ENCODE results near the gene MAP2. TPM values are rescaled to one million over a fixed set of nuclear protein-coding genes. Genes with fewer than 3 reads are reported as not detected.

The MAP2 gene
- total RNA-seq, 2 experiments from 2014 or later = 0.10 TPM; not detected in 1

DNA sequence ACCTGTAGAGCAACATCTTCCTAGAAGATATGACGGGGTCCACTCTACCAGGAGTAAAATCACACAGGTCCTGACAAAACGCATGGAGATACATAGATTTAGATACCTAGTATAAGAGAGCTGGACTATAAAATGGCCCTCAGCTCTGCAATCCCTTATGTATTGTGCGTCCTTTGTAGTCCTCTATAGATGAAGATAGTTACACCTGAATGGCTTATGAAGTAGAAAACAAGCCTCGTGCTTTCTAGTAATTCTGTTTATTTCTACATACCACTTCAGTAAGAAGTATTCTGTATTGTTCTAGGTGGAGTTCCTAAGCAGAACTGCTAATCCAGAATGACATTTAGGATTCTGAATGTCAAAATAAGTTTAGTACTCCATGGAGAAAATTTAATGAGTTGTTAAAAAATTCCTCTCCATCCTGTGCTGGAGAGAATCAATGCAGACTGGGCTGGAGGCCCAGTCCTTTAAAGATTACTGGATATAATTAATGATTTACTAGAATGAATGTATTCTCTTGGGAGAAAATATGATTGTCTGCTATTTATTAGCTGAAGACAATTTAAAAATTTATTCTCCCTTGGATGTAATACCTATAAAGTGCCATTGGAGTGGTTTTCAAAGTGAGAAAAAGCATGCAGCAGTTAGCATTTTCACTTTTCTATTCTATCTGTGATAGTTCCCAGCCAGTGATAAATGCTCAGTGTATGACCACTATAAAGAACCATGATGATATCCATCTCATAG lies 200.5 kb downstream of the MAP2 start:
- DNase-seq (ENCODE audit: low spot score) = no peak
- no peak for TF ChIP-seq EZH2phosphoT487 (IDR thresholded peaks at IDR 0.05; ENCODE audit: borderline replicate concordance, low read depth, low read length)
- no peak for TF ChIP-seq CTCF (conservative IDR thresholded peaks at IDR 0.05; ENCODE audit: low read length)
- no peaks in the 10 kb centered on the region for H3K9me3 ChIP-seq (ENCODE audit: low read length)
- H3K79me2 ChIP-seq (ENCODE audit: insufficient read depth, low read depth, low read length) = no peaks in the 10 kb centered on the region
- H3K9me2 ChIP-seq (ENCODE audit: insufficient read depth, low read length) = no peaks in the 10 kb centered on the region
- ChIA-PET CTCF (ENCODE audit: unreplicated experiment) (no interaction called here), POLR2A (interaction anchor here (1.4 kb wide), 1 partner anchor 18 kb away, joined by 3 read pairs; no protein-coding TSS in a partner anchor)
- intact Hi-C loops (cut with micrococcal nuclease; ENCODE audit: unreplicated experiment) = no loop called here
- no peak overlapping the region for H3K27ac ChIP-seq (ENCODE audit: low read depth, low read length, poor library complexity, severe bottlenecking)
- H4K20me1 ChIP-seq (ENCODE audit: insufficient read depth, low read length) = no peaks in the 10 kb centered on the region
- H3K4me1 ChIP-seq (ENCODE audit: insufficient read depth, low read length, poor library complexity, severe bottlenecking) = no peaks in the 10 kb centered on the region
- no peak overlapping the region for H3K4me3 ChIP-seq (ENCODE audit: low read depth, low read length, poor library complexity, severe bottlenecking)
- no peak overlapping the region for H2AFZ ChIP-seq (ENCODE audit: low read length)
- no peaks in the 10 kb centered on the region for H3K36me3 ChIP-seq (ENCODE audit: insufficient read depth, low read length)
- H3K4me2 ChIP-seq (ENCODE audit: low read length) = no peak overlapping the region
- no TSS peak for BruUV-seq (replicated peaks)

GRCh38 chr2:209629597-209629996 lies 205.8 kb downstream of the MAP2 start:
- no peak overlapping the region for H3K27ac ChIP-seq (ENCODE audit: low read depth, low read length, poor library complexity, severe bottlenecking)
- no peak overlapping the region for H3K4me3 ChIP-seq (ENCODE audit: low read depth, low read length, poor library complexity, severe bottlenecking)
- DNase-seq (ENCODE audit: low spot score) = no peak
- H3K9me2 ChIP-seq (ENCODE audit: insufficient read depth, low read length) = no peaks in the 10 kb centered on the region
- no peak overlapping the region for H3K4me2 ChIP-seq (ENCODE audit: low read length)
- no peaks in the 10 kb centered on the region for H3K36me3 ChIP-seq (ENCODE audit: insufficient read depth, low read length)
- ChIA-PET CTCF (ENCODE audit: unreplicated experiment) (interaction anchor here (0.6 kb wide), 1 partner anchor 57 kb away, joined by 3 read pairs; no protein-coding TSS in a partner anchor), POLR2A (no interaction called here)
- intact Hi-C loops (cut with micrococcal nuclease; ENCODE audit: unreplicated experiment) = no loop called here
- no peaks in the 10 kb centered on the region for H3K79me2 ChIP-seq (ENCODE audit: insufficient read depth, low read depth, low read length)
- H3K4me1 ChIP-seq (ENCODE audit: insufficient read depth, low read length, poor library complexity, severe bottlenecking) = no peaks in the 10 kb centered on the region
- BruUV-seq (replicated peaks) = no TSS peak
- H4K20me1 ChIP-seq (ENCODE audit: insufficient read depth, low read length) = no peaks in the 10 kb centered on the region
- H3K9me3 ChIP-seq (ENCODE audit: low read length) = no peaks in the 10 kb centered on the region
- TF ChIP-seq CTCF (conservative IDR thresholded peaks at IDR 0.05; ENCODE audit: low read length) = no peak
- no peak for TF ChIP-seq EZH2phosphoT487 (IDR thresholded peaks at IDR 0.05; ENCODE audit: borderline replicate concordance, low read depth, low read length)
- no peak overlapping the region for H2AFZ ChIP-seq (ENCODE audit: low read length)

DNA sequence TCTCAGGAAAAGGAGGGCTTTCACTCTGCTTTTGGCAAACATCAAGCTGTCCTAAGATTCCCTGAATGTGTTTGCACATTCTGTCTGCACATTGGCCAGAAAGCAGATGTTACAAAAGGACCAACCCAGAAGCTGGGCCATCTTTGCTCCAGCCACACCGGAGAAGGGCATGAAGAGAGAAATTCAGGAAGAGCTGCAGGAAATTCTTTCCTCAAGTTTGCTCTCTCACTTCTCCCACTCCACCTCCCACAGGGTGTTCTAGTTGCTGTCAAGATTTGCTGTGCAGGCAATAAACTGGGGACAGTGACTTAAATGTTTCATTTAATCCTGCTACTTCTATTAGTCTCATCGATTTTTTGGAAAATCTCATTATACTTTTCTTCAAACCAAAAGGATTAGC lies 210.1 kb downstream of the MAP2 start:
- CTCF ChIA-PET (ENCODE audit: unreplicated experiment) = no interaction called here
- no peaks in the 10 kb centered on the region for H3K4me1 ChIP-seq (ENCODE audit: insufficient read depth, low read length, poor library complexity, severe bottlenecking)
- POLR2A ChIA-PET = interaction anchor here (0.7 to 1.4 kb wide), 2 partner anchors 14 to 17 kb away, joined by 3 to 4 read pairs; no protein-coding TSS in a partner anchor
- intact Hi-C loops (cut with micrococcal nuclease; ENCODE audit: unreplicated experiment) = no loop called here
- no peak overlapping the region for H3K4me2 ChIP-seq (ENCODE audit: low read length)
- H3K9me2 ChIP-seq (ENCODE audit: insufficient read depth, low read length) = no peaks in the 10 kb centered on the region
- no TSS peak for BruUV-seq (replicated peaks)
- no peak for TF ChIP-seq CTCF (conservative IDR thresholded peaks at IDR 0.05; ENCODE audit: low read length)
- TF ChIP-seq EZH2phosphoT487 (IDR thresholded peaks at IDR 0.05; ENCODE audit: borderline replicate concordance, low read depth, low read length) = no peak
- H3K27ac ChIP-seq (ENCODE audit: low read depth, low read length, poor library complexity, severe bottlenecking) = no peak overlapping the region
- no peak for DNase-seq (ENCODE audit: low spot score)
- H3K36me3 ChIP-seq (ENCODE audit: insufficient read depth, low read length) = no peaks in the 10 kb centered on the region
- H4K20me1 ChIP-seq (ENCODE audit: insufficient read depth, low read length) = no peaks in the 10 kb centered on the region
- H3K4me3 ChIP-seq (ENCODE audit: low read depth, low read length, poor library complexity, severe bottlenecking) = no peak overlapping the region
- H2AFZ ChIP-seq (ENCODE audit: low read length) = no peak overlapping the region
- H3K9me3 ChIP-seq (ENCODE audit: low read length) = no peaks in the 10 kb centered on the region
- no peaks in the 10 kb centered on the region for H3K79me2 ChIP-seq (ENCODE audit: insufficient read depth, low read depth, low read length)

All from OCI-LY7 (cell line).